Neuronal stem cell (in vitro differentiated cells): ENCODE measurements around the gene PTGR3.

Source experiments
- DNase-seq: peaks from one replicate; pipeline ENCODE4 v3.0.0-alpha.2; 2013; ENCODE audit warnings: low spot score
- H2AFZ ChIP-seq: one replicate; pipeline ENCODE4 v1.6.1; 2013; ENCODE audit warnings: mild to moderate bottlenecking, low read length, inconsistent platforms
- H2AK5ac ChIP-seq: 2 replicates; pipeline ENCODE4 v1.6.1; 2013; ENCODE audit warnings: low read depth, mild to moderate bottlenecking, inconsistent platforms, low read length, moderate library complexity, mixed read lengths
- H2BK120ac ChIP-seq: 2 replicates; pipeline ENCODE4 v1.6.1; 2013; ENCODE audit warnings: low read depth, mild to moderate bottlenecking, inconsistent platforms, low read length, moderate library complexity, mixed read lengths
- H2BK12ac ChIP-seq: one replicate; pipeline ENCODE4 v1.6.1; 2013; ENCODE audit warnings: low read length, inconsistent platforms
- H2BK15ac ChIP-seq: 2 replicates; pipeline ENCODE4 v1.6.1; 2013; ENCODE audit warnings: mild to moderate bottlenecking, low read length, inconsistent platforms, mixed read lengths
- H2BK5ac ChIP-seq: one replicate; pipeline ENCODE4 v1.6.1; 2013; ENCODE audit warnings: inconsistent platforms, mild to moderate bottlenecking, low read length, moderate library complexity
- H3K14ac ChIP-seq: one replicate; pipeline ENCODE4 v1.6.1; 2013; ENCODE audit warnings: low read length, inconsistent platforms
- H3K18ac ChIP-seq: 2 replicates; pipeline ENCODE4 v1.6.1; 2013; ENCODE audit warnings: low read length, inconsistent platforms
- H3K23ac ChIP-seq: 2 replicates; pipeline ENCODE4 v1.6.1; 2013; ENCODE audit warnings: low read depth, mild to moderate bottlenecking, mixed read lengths, low read length, inconsistent platforms; ENCODE audit not compliant: poor library complexity
- H3K27ac ChIP-seq: replicated peaks from 3 replicates; pipeline ENCODE4 v1.5.1; 2013; ENCODE audit warnings: low read length, inconsistent platforms
- H3K27me3 ChIP-seq, 3 experiments: 2 replicates each; pipeline ENCODE4 v1.6.1; 2013; ENCODE audit warnings: low read length in 3 of 3, mild to moderate bottlenecking in 2 of 3, inconsistent platforms in 1 of 3, low read depth in 1 of 3, mixed read lengths in 1 of 3, moderate library complexity in 1 of 3; ENCODE audit not compliant: control insufficient read depth in 3 of 3, insufficient read depth in 3 of 3
- H3K36me3 ChIP-seq, 2 donors: replicated peaks in 1 of 2; 2 replicates each; pipeline ENCODE4 v1.6.1; 2013; ENCODE audit warnings: low read length in 2 of 2; ENCODE audit not compliant: control insufficient read depth in 2 of 2, insufficient read depth in 2 of 2
- H3K4ac ChIP-seq: 2 replicates; pipeline ENCODE4 v1.6.1; 2013; ENCODE audit warnings: inconsistent platforms, mild to moderate bottlenecking, low read length, moderate library complexity
- H3K4me1 ChIP-seq, 2 donors: 1 replicate in 1 of 2; 2 replicates in 1 of 2; pipeline ENCODE4 v1.6.1; 2013; ENCODE audit warnings: low read length in 2 of 2, low read depth in 1 of 2; ENCODE audit not compliant: control insufficient read depth in 2 of 2, insufficient read depth in 1 of 2
- H3K4me2 ChIP-seq: one replicate; pipeline ENCODE4 v1.6.1; 2013; ENCODE audit warnings: mild to moderate bottlenecking, low read length, inconsistent platforms; ENCODE audit not compliant: insufficient read depth, poor library complexity, severe bottlenecking
- H3K4me3 ChIP-seq, 2 donors: 2 replicates each; pipeline ENCODE4 v1.5.1; 2013; ENCODE audit warnings: low read length in 2 of 2, mild to moderate bottlenecking in 2 of 2, inconsistent platforms in 1 of 2, moderate library complexity in 1 of 2
- H3K79me1 ChIP-seq: one replicate; pipeline ENCODE4 v1.6.1; 2013; ENCODE audit warnings: low read depth, mild to moderate bottlenecking, inconsistent platforms, low read length, moderate library complexity
- H3K9ac ChIP-seq: one replicate; pipeline ENCODE4 v1.6.1; 2013; ENCODE audit warnings: mild to moderate bottlenecking, low read depth, low read length, inconsistent platforms; ENCODE audit not compliant: poor library complexity
- H3K9me3 ChIP-seq, 2 donors: replicated peaks in 1 of 2; 2 replicates each; pipeline versions ENCODE3 to v1.6.1; 2013; ENCODE audit warnings: low read length in 2 of 2, mild to moderate bottlenecking in 2 of 2, inconsistent platforms in 1 of 2, low read depth in 1 of 2, mixed read lengths in 1 of 2, moderate library complexity in 1 of 2; ENCODE audit not compliant: control insufficient read depth in 2 of 2, insufficient read depth in 1 of 2
- H4K8ac ChIP-seq: one replicate; pipeline ENCODE4 v1.6.1; 2013; ENCODE audit warnings: low read depth, mild to moderate bottlenecking, inconsistent platforms, low read length, moderate library complexity
- H4K91ac ChIP-seq: one replicate; pipeline ENCODE4 v1.6.1; 2013; ENCODE audit warnings: low read length, low read depth, mild to moderate bottlenecking, inconsistent platforms; ENCODE audit not compliant: poor library complexity
- WGBS, 2 donors: extraction: QIAGEN DNeasy Blood & Tissue Kit; methylation state at CpG; one replicate each; pipeline ENCODE4 v1.1.7; 2013; ENCODE audit warnings: missing lambda C conversion rate in 2 of 2, mixed read lengths in 1 of 2; ENCODE audit not compliant: insufficient read length in 2 of 2, insufficient replicate concordance in 1 of 2; ENCODE audit errors: extremely low coverage in 2 of 2; 5-methylcytosine and 5-hydroxymethylcytosine counted together

Gene PTGR3

DNA sequence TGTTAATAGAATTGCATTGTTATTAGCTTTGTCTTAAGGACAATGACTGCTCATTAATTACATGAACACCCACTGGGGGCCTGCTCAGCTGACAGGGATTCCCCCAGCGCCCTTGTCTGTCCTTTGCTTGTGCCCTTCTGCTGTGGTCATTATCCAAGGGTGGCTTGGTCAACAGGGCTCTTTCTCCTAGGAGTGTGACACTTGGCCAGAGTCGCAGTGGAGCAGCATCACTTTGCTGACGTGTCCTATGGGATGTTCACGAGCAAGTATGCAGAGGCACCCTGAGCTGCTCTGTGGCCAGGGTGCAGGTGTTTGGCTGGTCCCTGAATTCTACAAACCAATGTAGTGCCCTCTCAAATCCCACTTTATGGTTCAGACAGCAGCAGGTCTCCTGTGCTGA lies 46.0 kb downstream of the PTGR3 start:
- Histone ChIP-seq H3K79me1 (no peaks in the 10 kb centered on the region), H2AFZ (no peak overlapping the region), H3K27me3 (peaks cover 0 to 29% (median 0%) of the 10 kb centered on the region in 3 experiments), H4K91ac (no peak overlapping the region), H3K9me3 (no peaks in the 10 kb centered on the region), H2AK5ac (no peak overlapping the region), H3K27ac (no peak overlapping the region), H3K18ac (peak overlapping the region; percentile 55), H3K4me1 (peaks cover 2 to 16% of the 10 kb centered on the region in 2 donors), H2BK120ac (no peak overlapping the region), H4K8ac (no peak overlapping the region), H2BK5ac (no peak overlapping the region), H3K23ac (no peak overlapping the region), H3K9ac (no peak overlapping the region), H3K14ac (no peak overlapping the region), H2BK12ac (no peak overlapping the region), H3K4me2 (no peak overlapping the region), H2BK15ac (no peak overlapping the region), H3K4me3 (no peak overlapping the region), H3K4ac (no peak overlapping the region), H3K36me3 (no peaks in the 10 kb centered on the region)
- no peak for DNase-seq
- no CpG with 5 or more reads among the region's 4 CpGs for WGBS, 2 donors

GRCh38 chr18:75162467-75162866 lies 46.5 kb downstream of the PTGR3 start:
- Histone ChIP-seq H3K79me1 (no peaks in the 10 kb centered on the region), H3K4me3 (no peak overlapping the region), H3K4me1 (peaks cover 2 to 16% of the 10 kb centered on the region in 2 donors), H4K8ac (no peak overlapping the region), H2BK15ac (no peak overlapping the region), H3K18ac (no peak overlapping the region), H3K9me3 (no peaks in the 10 kb centered on the region), H3K23ac (no peak overlapping the region), H3K27ac (no peak overlapping the region), H3K14ac (no peak overlapping the region), H3K4ac (no peak overlapping the region), H3K4me2 (no peak overlapping the region), H3K36me3 (no peaks in the 10 kb centered on the region), H3K27me3 (peaks cover 0 to 29% (median 0%) of the 10 kb centered on the region in 3 experiments), H4K91ac (no peak overlapping the region), H2AFZ (no peak overlapping the region), H2BK12ac (no peak overlapping the region), H2BK120ac (no peak overlapping the region), H2BK5ac (no peak overlapping the region), H2AK5ac (no peak overlapping the region), H3K9ac (no peak overlapping the region)
- no CpG with 5 or more reads among the region's 3 CpGs for WGBS, 2 donors
- no peak for DNase-seq

GRCh38 chr18:75161256-75162028 lies 47.5 kb downstream of the PTGR3 start:
- H3K9me3 ChIP-seq, result no peaks in the 10 kb centered on the region
- no peak overlapping the region for H2BK15ac ChIP-seq
- H2BK5ac ChIP-seq, result no peak overlapping the region
- H4K91ac ChIP-seq, result no peak overlapping the region
- no peak overlapping the region for H3K27ac ChIP-seq
- peak overlapping the region; percentile 34 for H2AK5ac ChIP-seq
- no peak overlapping the region for H3K4me3 ChIP-seq
- H3K27me3 ChIP-seq, result peaks cover 0 to 29% (median 0%) of the 10 kb centered on the region in 3 experiments
- no peak overlapping the region for H3K14ac ChIP-seq
- H2BK120ac ChIP-seq, result peak overlapping the region; percentile 56
- H3K9ac ChIP-seq, result no peak overlapping the region
- no peak overlapping the region for H3K23ac ChIP-seq
- H3K4me2 ChIP-seq, result no peak overlapping the region
- no peak overlapping the region for H2AFZ ChIP-seq
- H3K36me3 ChIP-seq, result no peaks in the 10 kb centered on the region
- DNase-seq, result no peak
- no CpG with 5 or more reads among the region's 14 CpGs for WGBS, 2 donors
- H3K4ac ChIP-seq, result no peak overlapping the region
- H2BK12ac ChIP-seq, result no peak overlapping the region
- H3K18ac ChIP-seq, result peak overlapping the region; percentile 11
- peaks cover 2 to 16% of the 10 kb centered on the region in 2 donors for H3K4me1 ChIP-seq
- no peak overlapping the region for H4K8ac ChIP-seq
- no peaks in the 10 kb centered on the region for H3K79me1 ChIP-seq

- Histone ChIP-seq H2BK12ac (no peak overlapping the region), H3K27me3 (peaks cover 0 to 29% (median 0%) of the 10 kb centered on the region in 3 experiments), H3K4me2 (no peak overlapping the region), H2AFZ (peak overlapping the region; percentile 61), H2BK15ac (no peak overlapping the region), H2BK120ac (no peak overlapping the region), H3K4me3 (no peak overlapping the region), H3K18ac (peak overlapping the region; percentile 45), H3K23ac (no peak overlapping the region), H2AK5ac (no peak overlapping the region), H3K9me3 (no peaks in the 10 kb centered on the region), H3K9ac (no peak overlapping the region), H3K4ac (no peak overlapping the region), H4K91ac (no peak overlapping the region), H4K8ac (no peak overlapping the region), H3K36me3 (no peaks in the 10 kb centered on the region), H3K79me1 (no peaks in the 10 kb centered on the region), H3K27ac (no peak overlapping the region), H3K4me1 (peaks cover 2 to 16% of the 10 kb centered on the region in 2 donors), H3K14ac (no peak overlapping the region), H2BK5ac (no peak overlapping the region)
- DNase-seq, result no peak
- WGBS, 2 donors, result no CpG with 5 or more reads among the region's 13 CpGs
Measured at GRCh38 chr18:75160364-75160763, 48.6 kb downstream of the PTGR3 start.
